Colonic mucosa (tissue), 4 donors: ENCODE measurements around the gene CFAP100. TPM values are rescaled to one million over a fixed set of nuclear protein-coding genes. Genes with fewer than 3 reads are reported as not detected.

Experiments used
- DNase-seq: peaks from one replicate; pipeline ENCODE4 v3.0.0-alpha.2; 2020
- H3K27ac ChIP-seq: fragments of 200-600 bp; one replicate; pipeline ENCODE4 v1.8.0; 2021
- H3K27me3 ChIP-seq: fragments of 200-600 bp; one replicate; pipeline ENCODE4 v1.8.0; 2021
- H3K36me3 ChIP-seq: fragments of 200-600 bp; one replicate; pipeline ENCODE4 v1.8.0; 2021
- H3K4me1 ChIP-seq: fragments of 200-600 bp; one replicate; pipeline ENCODE4 v1.8.0; 2021; ENCODE audit warnings: mild to moderate bottlenecking
- H3K4me3 ChIP-seq: fragments of 200-600 bp; one replicate; pipeline ENCODE4 v1.8.0; 2021
- H3K9ac ChIP-seq, 2 donors: one replicate each; pipeline ENCODE4 v1.7.0; 2013; ENCODE audit warnings: control low read depth in 2 of 2, low read depth in 2 of 2, low read length in 2 of 2
- H3K9me3 ChIP-seq: fragments of 200-600 bp; one replicate; pipeline ENCODE4 v1.8.0; 2021
- intact Hi-C: fragments of 100-400 bp; cut with DNase I; formaldehyde crosslinking; loops from one replicate; pipeline ENCODE4 v1.14.1; 2022
- total RNA-seq, 2 donors: library from RNA; stranded (reverse); fragmentation: NEBNext Ultra II Directional in 1 of 2; extraction: Animal tissue kit (Norgen Biotek cat#: 25700) in 1 of 2; gene quantifications; one replicate each; pipeline ENCODE4 v1.2.1, GENCODE V29; 2021
- TF ChIP-seq, protein P1 (sequence below): fragments of 200-600 bp; IDR thresholded peaks from one replicate; pipeline ENCODE4 v1.8.0; 2022; ENCODE audit warnings: antibody characterized with exemption, mild to moderate bottlenecking
- donor health status: healthy.
- donor health status: DM: no; HTN: no; CAD: no.
- donor health status: DM: no; HTN: no; CAD: no.

Gene CFAP100
- total RNA-seq, 2 donors from 2014 or later, result not detected

DNA sequence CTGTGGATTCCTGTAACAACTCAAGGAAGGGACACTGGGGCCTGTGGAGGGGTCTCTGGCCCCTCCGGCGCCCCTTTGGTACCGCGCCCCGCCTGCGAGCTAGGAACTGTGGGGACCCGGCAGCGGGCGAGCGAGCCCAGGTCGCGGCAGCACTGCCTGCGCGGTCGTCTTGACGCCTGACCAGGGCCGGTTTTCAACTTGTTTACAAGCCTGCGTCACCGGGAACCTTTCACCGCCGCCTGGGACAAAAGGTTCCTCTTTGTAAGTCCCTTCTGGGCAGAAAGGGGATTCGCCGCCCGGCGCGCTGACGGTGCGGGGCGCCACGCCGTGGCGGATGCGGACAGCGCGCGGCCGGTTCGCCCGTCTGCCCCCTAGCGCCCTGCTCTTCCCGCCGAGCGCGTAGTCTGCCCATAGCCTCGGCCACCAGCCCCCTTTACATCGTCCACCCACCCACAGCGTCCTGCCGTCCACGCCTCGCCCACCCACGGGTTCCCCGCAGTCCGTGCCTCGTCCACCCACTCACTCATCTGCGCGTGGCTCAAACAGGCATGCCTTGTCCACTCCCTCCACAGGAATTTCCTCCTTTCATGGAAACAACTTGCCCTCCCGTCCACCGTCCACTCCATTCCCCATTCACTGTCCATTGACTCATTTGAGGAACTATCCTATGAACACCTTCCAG, 5.5 kb upstream of the CFAP100 start:
- Histone ChIP-seq H3K9ac (peak overlapping the region; percentile 52 to 55), H3K4me3 (peak overlapping the region; percentile 29), H3K36me3 (no peaks in the 10 kb centered on the region), H3K4me1 (no peaks in the 10 kb centered on the region), H3K27me3 (no peaks in the 10 kb centered on the region), H3K9me3 (no peaks in the 10 kb centered on the region), H3K27ac (no peak overlapping the region)
- intact Hi-C loops, result loop anchor here (2.0 kb wide), 2 partner anchors 130 to 254 kb away; no protein-coding TSS in a partner anchor
- peak; percentile 87 for DNase-seq
- TF ChIP-seq, protein P1, sequence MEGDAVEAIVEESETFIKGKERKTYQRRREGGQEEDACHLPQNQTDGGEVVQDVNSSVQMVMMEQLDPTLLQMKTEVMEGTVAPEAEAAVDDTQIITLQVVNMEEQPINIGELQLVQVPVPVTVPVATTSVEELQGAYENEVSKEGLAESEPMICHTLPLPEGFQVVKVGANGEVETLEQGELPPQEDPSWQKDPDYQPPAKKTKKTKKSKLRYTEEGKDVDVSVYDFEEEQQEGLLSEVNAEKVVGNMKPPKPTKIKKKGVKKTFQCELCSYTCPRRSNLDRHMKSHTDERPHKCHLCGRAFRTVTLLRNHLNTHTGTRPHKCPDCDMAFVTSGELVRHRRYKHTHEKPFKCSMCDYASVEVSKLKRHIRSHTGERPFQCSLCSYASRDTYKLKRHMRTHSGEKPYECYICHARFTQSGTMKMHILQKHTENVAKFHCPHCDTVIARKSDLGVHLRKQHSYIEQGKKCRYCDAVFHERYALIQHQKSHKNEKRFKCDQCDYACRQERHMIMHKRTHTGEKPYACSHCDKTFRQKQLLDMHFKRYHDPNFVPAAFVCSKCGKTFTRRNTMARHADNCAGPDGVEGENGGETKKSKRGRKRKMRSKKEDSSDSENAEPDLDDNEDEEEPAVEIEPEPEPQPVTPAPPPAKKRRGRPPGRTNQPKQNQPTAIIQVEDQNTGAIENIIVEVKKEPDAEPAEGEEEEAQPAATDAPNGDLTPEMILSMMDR, result peak; percentile 90

DNA sequence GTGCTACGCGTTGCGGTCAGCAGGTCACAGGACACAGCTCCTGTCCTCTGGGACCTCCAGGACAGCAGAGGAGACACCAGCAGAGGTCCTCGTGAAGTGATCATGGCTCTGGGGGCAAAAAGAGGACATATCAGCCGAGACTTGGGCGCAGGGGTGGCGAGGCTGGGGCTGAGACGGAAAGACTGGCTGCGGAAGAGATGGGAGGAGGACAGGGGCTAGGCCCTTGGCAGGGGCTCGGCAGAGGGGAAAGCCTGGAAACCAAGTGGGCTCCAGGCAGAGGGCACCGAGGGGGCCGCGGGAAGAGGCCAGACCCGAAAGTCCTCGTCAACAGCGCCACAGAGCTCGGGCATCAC, 4.9 kb upstream of the CFAP100 start:
- Histone ChIP-seq H3K27ac (no peak overlapping the region), H3K27me3 (peaks cover 4% of the 10 kb centered on the region), H3K4me1 (no peaks in the 10 kb centered on the region), H3K9me3 (no peaks in the 10 kb centered on the region), H3K4me3 (no peak overlapping the region), H3K36me3 (no peaks in the 10 kb centered on the region), H3K9ac (no peak overlapping the region)
- intact Hi-C loops, result loop anchor here (2.0 kb wide), 2 partner anchors 131 to 255 kb away; no protein-coding TSS in a partner anchor
- TF ChIP-seq, protein P1, result no peak
- DNase-seq, result no peak

DNA sequence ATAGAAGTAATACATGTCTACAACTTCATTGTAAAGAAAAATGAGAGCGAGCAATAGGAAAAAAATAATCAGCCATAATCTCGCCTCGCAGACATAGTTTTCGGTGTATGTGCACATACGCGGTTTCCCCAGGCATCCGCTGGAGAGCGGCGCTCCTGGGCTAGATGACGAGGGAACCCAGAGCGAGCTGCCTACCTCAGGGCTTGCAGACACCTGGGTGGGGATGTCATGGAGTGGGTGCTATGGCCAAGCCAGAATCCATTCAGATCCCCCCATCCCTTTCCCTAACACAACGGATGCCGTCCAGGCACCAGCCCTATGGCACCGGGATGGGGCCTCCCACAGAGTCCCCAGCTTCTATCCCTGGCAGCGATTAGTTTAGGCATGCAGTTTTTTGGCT, 4.5 kb upstream of the CFAP100 start:
- Histone ChIP-seq H3K9ac (no peak overlapping the region), H3K27ac (no peak overlapping the region), H3K4me3 (no peak overlapping the region), H3K9me3 (no peaks in the 10 kb centered on the region), H3K27me3 (peaks cover 8% of the 10 kb centered on the region), H3K4me1 (no peaks in the 10 kb centered on the region), H3K36me3 (no peaks in the 10 kb centered on the region)
- no peak for DNase-seq
- TF ChIP-seq, protein P1, result no peak
- intact Hi-C loops, result no loop called here

DNA sequence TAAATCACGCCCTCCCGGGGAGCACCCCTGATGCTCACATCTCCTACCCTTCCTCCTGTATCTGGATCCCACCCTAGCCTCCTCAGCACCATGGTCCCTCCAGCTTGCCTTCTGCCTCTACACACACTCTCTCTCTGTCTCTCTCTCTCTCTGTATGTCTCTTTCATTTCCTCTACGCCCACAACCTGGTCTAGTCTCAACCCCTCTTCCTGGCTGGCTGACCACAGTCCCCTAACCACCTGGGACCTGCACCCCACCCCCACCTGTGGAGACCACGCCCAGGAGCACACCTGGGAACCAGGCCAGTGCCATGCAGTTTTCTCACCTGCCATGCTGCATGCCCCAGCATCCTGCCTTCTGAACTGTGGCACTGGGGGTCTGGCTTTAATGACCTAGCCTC, 4.0 kb upstream of the CFAP100 start:
- H3K4me3 ChIP-seq, result no peak overlapping the region

DNA sequence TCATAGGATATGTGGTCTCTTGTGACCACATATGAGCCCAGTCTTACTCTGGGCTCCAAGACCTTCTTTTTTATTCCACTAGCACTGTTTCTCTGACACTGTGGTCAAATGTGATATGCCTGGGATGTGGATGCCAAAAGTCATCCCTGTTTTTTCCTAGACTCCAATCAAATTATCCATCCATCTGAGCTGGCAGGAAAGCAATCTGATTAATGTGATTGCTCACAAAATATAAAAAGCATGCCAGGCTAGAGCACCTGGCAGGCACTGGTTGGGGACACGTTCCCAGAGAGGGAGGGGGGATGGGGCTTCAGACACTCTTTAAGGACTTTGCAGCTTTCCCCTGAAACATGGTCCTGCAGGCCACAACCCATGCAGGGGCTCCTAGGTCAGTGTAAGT, 3.1 kb upstream of the CFAP100 start:
- Histone ChIP-seq H3K27me3 (peaks cover 8% of the 10 kb centered on the region), H3K9ac (no peak overlapping the region), H3K9me3 (no peaks in the 10 kb centered on the region), H3K36me3 (no peaks in the 10 kb centered on the region), H3K4me3 (no peak overlapping the region), H3K27ac (no peak overlapping the region), H3K4me1 (no peaks in the 10 kb centered on the region)
- TF ChIP-seq, protein P1, result no peak
- intact Hi-C loops, result no loop called here
- DNase-seq, result no peak

More for the DNA sequence above, 4.0 kb upstream of the CFAP100 start:
- TF ChIP-seq, protein P1, result no peak
- Histone ChIP-seq H3K27me3 (peaks cover 8% of the 10 kb centered on the region), H3K9ac (no peak overlapping the region), H3K36me3 (no peaks in the 10 kb centered on the region), H3K9me3 (no peaks in the 10 kb centered on the region), H3K27ac (no peak overlapping the region), H3K4me1 (no peaks in the 10 kb centered on the region)
- no peak for DNase-seq
- intact Hi-C loops, result no loop called here
